HCT116 (cell line): ENCODE data around the gene CCND2. TPM values are rescaled to one million over a fixed set of nuclear protein-coding genes. Genes with fewer than 3 reads are reported as not detected.

Source experiments
- ATAC-seq: fragments of 200-7000 bp; cut with Tn5 transposase; 2 replicates; pipeline ENCODE4 v1.9.1; 2020; ENCODE audit warnings: mild to moderate bottlenecking, moderate library complexity
- BruUV-seq: library from RNA; stranded (reverse); fragments of 400-500 nt; replicated peaks from 2 replicates; lab custom pipeline; 2021; lab: Mats Ljungman, UMichigan
- CTCF ChIA-PET: fragments of 300-600 bp; sonication (Branson Sonifier 250); formaldehyde crosslinking; loops from one replicate; lab custom pipeline; 2021; ENCODE audit warnings: antibody characterized with exemption; lab: Charles Lee
- POLR2A ChIA-PET: fragments of 300-600, 350-600 bp; sonication (Branson Sonifier 250); formaldehyde crosslinking; loops from one replicate; lab custom pipeline; 2021; ENCODE audit warnings: antibody characterized with exemption; lab: Charles Lee
- RAD21 ChIA-PET, 2 experiments: fragments of 300-600 bp; sonication (Branson Sonifier 250); formaldehyde crosslinking; loops; one replicate each; lab custom pipeline; 2023; ENCODE audit warnings: low total read pairs in 2 of 2; ENCODE audit not compliant: uncharacterized antibody in 2 of 2, unreplicated experiment in 2 of 2, low non-redundant PET in 1 of 2; lab: Charles Lee
- DNase-seq: peaks from one replicate; pipeline ENCODE4 v3.0.0-alpha.2; 2010; ENCODE audit warnings: low read depth, low spot score
- H2AFZ ChIP-seq: fragments of 200-600 bp; shearing (Covaris generic), sonication (generic); 2 replicates; pipeline ENCODE4 v1.6.1; 2017; ENCODE audit warnings: low read depth, mixed run types, mixed read lengths, antibody characterized with exemption, low read length; ENCODE audit not compliant: poor library complexity, severe bottlenecking
- H3K27ac ChIP-seq: 2 replicates; pipeline ENCODE4 v1.5.1; 2012; ENCODE audit warnings: low read depth, low read length
- H3K27me3 ChIP-seq: fragments of 200-600 bp; sonication (generic); 2 replicates; pipeline ENCODE4 v1.6.1; 2016; ENCODE audit warnings: mixed run types, low read length, mixed read lengths; ENCODE audit not compliant: insufficient read depth
- H3K36me3 ChIP-seq, 2 experiments: fragments of 200-500 bp in 1 of 2; fragments of 200-600 bp in 1 of 2; sonication (Bioruptor generic) in 1 of 2; sonication (generic) in 1 of 2; 2 replicates each; pipeline versions ENCODE4 v1.5.1 to v1.6.1; 2014 to 2016; ENCODE audit warnings: low read length in 2 of 2, inconsistent platforms in 1 of 2, mixed read lengths in 1 of 2, mixed run types in 1 of 2; ENCODE audit not compliant: insufficient read depth in 2 of 2, control insufficient read depth in 1 of 2
- H3K4me1 ChIP-seq, 2 experiments: fragments of 200-600 bp in 1 of 2; sonication (generic) in 1 of 2; 2 replicates each; pipeline versions ENCODE4 v1.5.1 to v1.6.1; 2012 to 2017; ENCODE audit warnings: low read length in 2 of 2, inconsistent platforms in 1 of 2, mild to moderate bottlenecking in 1 of 2, mixed read lengths in 1 of 2, mixed run types in 1 of 2, moderate library complexity in 1 of 2; ENCODE audit not compliant: insufficient read depth in 2 of 2, control insufficient read depth in 1 of 2
- H3K4me2 ChIP-seq: fragments of 200-600 bp; sonication (generic); 2 replicates; pipeline ENCODE4 v1.6.1; 2017; ENCODE audit warnings: mixed run types, low read length, mixed read lengths
- H3K4me3 ChIP-seq, 2 experiments: fragments of 200-600 bp in 1 of 2; sonication (generic) in 1 of 2; replicated peaks in 1 of 2; 2 replicates each; pipeline ENCODE4 v1.5.1; 2011 to 2016; ENCODE audit warnings: low read length in 2 of 2, control low read depth in 1 of 2, low read depth in 1 of 2, mild to moderate bottlenecking in 1 of 2, mixed read lengths in 1 of 2, mixed run types in 1 of 2
- H3K79me2 ChIP-seq: fragments of 200-600 bp; sonication (generic); 2 replicates; pipeline ENCODE4 v1.6.1; 2017; ENCODE audit warnings: mild to moderate bottlenecking, mixed run types, low read length, moderate library complexity, mixed read lengths; ENCODE audit not compliant: insufficient read depth
- H3K9ac ChIP-seq: fragments of 200-600 bp; sonication (generic); 2 replicates; pipeline ENCODE4 v1.6.1; 2016; ENCODE audit warnings: low read length, mixed read lengths
- H3K9me2 ChIP-seq: fragments of 200-600 bp; sonication (generic), shearing (Covaris generic); 2 replicates; pipeline ENCODE4 v1.6.1; 2017; ENCODE audit warnings: mixed run types, mild to moderate bottlenecking, moderate library complexity; ENCODE audit not compliant: insufficient read depth
- H3K9me3 ChIP-seq, 2 experiments: fragments of 200-500 bp in 1 of 2; fragments of 200-600 bp in 1 of 2; sonication (Bioruptor generic) in 1 of 2; sonication (generic) in 1 of 2; 2 replicates each; pipeline ENCODE4 v1.6.1; 2014 to 2017; ENCODE audit warnings: low read length in 2 of 2, mixed read lengths in 2 of 2, inconsistent platforms in 1 of 2, low read depth in 1 of 2, mild to moderate bottlenecking in 1 of 2, mixed run types in 1 of 2, moderate library complexity in 1 of 2; ENCODE audit not compliant: control insufficient read depth in 1 of 2, insufficient read depth in 1 of 2
- H4K20me1 ChIP-seq: fragments of 200-600 bp; sonication (generic), shearing (Covaris generic); 2 replicates; pipeline ENCODE4 v1.6.1; 2017; ENCODE audit warnings: mixed run types, mild to moderate bottlenecking, moderate library complexity; ENCODE audit not compliant: insufficient read depth
- CEBPB ChIP-seq: IDR thresholded peaks from 2 replicates; pipeline ENCODE4 v1.6.1; 2012; ENCODE audit warnings: low read depth
- CTCF ChIP-seq, 3 experiments: fragments of 200-600 bp in 1 of 3; sonication (generic) in 1 of 3; IDR thresholded peaks in 2 of 3; conservative IDR thresholded peaks in 1 of 3; 2 replicates each; pipeline ENCODE4 v1.5.1; 2012 to 2017; ENCODE audit warnings: low read depth in 2 of 3, low read length in 2 of 3, antibody characterized with exemption in 1 of 3, borderline replicate concordance in 1 of 3, control low read depth in 1 of 3, mild to moderate bottlenecking in 1 of 3, mixed read lengths in 1 of 3, mixed run types in 1 of 3, moderate library complexity in 1 of 3; ENCODE audit not compliant: insufficient read depth in 1 of 3
- ELF1 ChIP-seq: IDR thresholded peaks from 2 replicates; pipeline ENCODE4 v1.6.1; 2012; ENCODE audit warnings: low read depth, borderline replicate concordance
- FOSL1 ChIP-seq: IDR thresholded peaks from 2 replicates; pipeline ENCODE4 v1.6.1; 2012; ENCODE audit warnings: low read depth
- JUND ChIP-seq: IDR thresholded peaks from 2 replicates; pipeline ENCODE4 v1.6.1; 2012
- MAX ChIP-seq: IDR thresholded peaks from 2 replicates; pipeline ENCODE4 v1.6.1; 2012
- POLR2AphosphoS5 ChIP-seq: IDR thresholded peaks from 2 replicates; pipeline ENCODE4 v1.6.1; 2011; ENCODE audit warnings: mild to moderate bottlenecking, low read depth, low read length, moderate library complexity
- RAD21 ChIP-seq: IDR thresholded peaks from 2 replicates; pipeline ENCODE4 v1.6.1; 2012; ENCODE audit warnings: low read depth, mild to moderate bottlenecking
- SP1 ChIP-seq: IDR thresholded peaks from 2 replicates; pipeline ENCODE4 v1.6.1; 2012; ENCODE audit warnings: low read depth
- SRF ChIP-seq: IDR thresholded peaks from 2 replicates; pipeline ENCODE4 v1.6.1; 2012; ENCODE audit warnings: low read depth
- TCF7L2 ChIP-seq: IDR thresholded peaks from 2 replicates; pipeline ENCODE4 v1.7.0; 2011; ENCODE audit warnings: borderline replicate concordance, inconsistent platforms; ENCODE audit not compliant: insufficient read depth, insufficient read length; ENCODE audit errors: extremely low read depth
- ZBTB33 ChIP-seq: IDR thresholded peaks from 2 replicates; pipeline ENCODE4 v1.6.1; 2011; ENCODE audit warnings: mild to moderate bottlenecking, low read length, moderate library complexity; ENCODE audit not compliant: insufficient replicate concordance; ENCODE audit errors: extremely low read depth
- ZFX ChIP-seq: fragments of 450-650 bp; IDR thresholded peaks from 2 replicates; pipeline ENCODE4 v1.6.1; 2017
- intact Hi-C: fragments of 100-400 bp; cut with micrococcal nuclease; formaldehyde crosslinking; loops from 2 replicates; pipeline ENCODE4 v1.10.0; 2022
- total RNA-seq: library from RNA; stranded (reverse); gene quantifications from one replicate; pipeline ENCODE4 v1.2.1, GENCODE V29; 2021; ENCODE audit not compliant: unreplicated experiment

Gene CCND2
- total RNA-seq, 1 experiment from 2014 or later = 1.1 TPM

DNA sequence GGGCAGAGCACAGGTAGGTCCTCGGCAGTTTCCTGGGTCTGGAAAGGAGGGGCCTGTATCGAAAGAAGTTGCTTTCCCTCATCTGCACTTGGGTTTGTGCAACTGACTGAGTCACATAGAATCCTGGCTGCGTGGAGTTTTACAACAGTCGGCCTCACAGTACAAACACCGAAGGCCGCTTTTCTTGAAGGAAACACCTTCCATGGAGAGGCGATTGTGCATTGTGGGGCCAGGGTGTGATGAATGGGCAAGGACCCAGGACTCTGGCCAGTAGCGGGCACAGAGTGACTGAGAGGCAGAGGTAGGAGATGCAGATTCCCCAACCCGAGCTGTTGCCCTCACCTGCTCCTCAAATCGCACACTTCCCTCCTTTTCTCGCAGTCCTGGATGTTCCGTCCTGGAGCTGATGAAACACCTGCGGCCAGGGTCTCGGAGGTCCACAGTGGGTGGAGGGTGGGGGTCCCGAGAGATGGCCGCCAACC, 7.7 kb downstream of the CCND2 start:
- BruUV-seq = no TSS peak
- TF ChIP-seq MAX = no peak
- no peak for TF ChIP-seq FOSL1
- TF ChIP-seq ZFX = no peak
- no peak for TF ChIP-seq ZBTB33
- TF ChIP-seq CEBPB = no peak
- no peak for TF ChIP-seq ELF1
- TF ChIP-seq JUND = no peak
- TF ChIP-seq POLR2AphosphoS5 = no peak
- no peak for TF ChIP-seq CTCF (IDR thresholded peaks at IDR 0.05 in 2 of 3, conservative IDR thresholded peaks at IDR 0.05 in 1 of 3; ENCODE audit: borderline replicate concordance in 1 of 3, insufficient read depth in 1 of 3, low read depth in 2 of 3, low read length in 2 of 3)
- TF ChIP-seq RAD21 = no peak
- TF ChIP-seq SRF = no peak
- no peak for TF ChIP-seq SP1
- TF ChIP-seq TCF7L2 = no peak
- no peak overlapping the region for H2AFZ ChIP-seq
- no peaks in the 10 kb centered on the region for H4K20me1 ChIP-seq
- no peaks in the 10 kb centered on the region for H3K36me3 ChIP-seq
- H3K27me3 ChIP-seq = 0 out of 2 replicates have a peak, but pooled peaks cover 6% of the 10 kb centered on the region
- intact Hi-C loops = no loop called here
- RAD21 ChIA-PET = no interaction called here
- H3K4me3 ChIP-seq = no peak overlapping the region
- CTCF ChIA-PET = no interaction called here
- POLR2A ChIA-PET = no interaction called here
- no peak overlapping the region for H3K9ac ChIP-seq
- no peaks in the 10 kb centered on the region for H3K79me2 ChIP-seq
- H3K9me2 ChIP-seq = no peaks in the 10 kb centered on the region
- H3K9me3 ChIP-seq = no peaks in the 10 kb centered on the region
- H3K4me1 ChIP-seq = peaks cover 5 to 7% of the 10 kb centered on the region in 2 experiments; a peak in 2 of 4 replicates
- ATAC-seq (no peak), DNase-seq (no peak)
- H3K27ac ChIP-seq = no peak overlapping the region
- H3K4me2 ChIP-seq = no peak overlapping the region
